Stomach smooth muscle (tissue), 2 donors: ENCODE measurements around the gene DNAJC15.

Source experiments
- H3K27ac ChIP-seq: one replicate; pipeline ENCODE4 v1.7.0; 2013; ENCODE audit warnings: mild to moderate bottlenecking, low read length, inconsistent platforms
- H3K27me3 ChIP-seq, 2 donors: one replicate each; pipeline ENCODE4 v1.7.0; 2013; ENCODE audit warnings: low read length in 2 of 2; ENCODE audit not compliant: insufficient read depth in 2 of 2, control insufficient read depth in 1 of 2
- H3K36me3 ChIP-seq, 2 donors: one replicate each; pipeline ENCODE4 v1.7.0; 2013; ENCODE audit warnings: low read length in 2 of 2; ENCODE audit not compliant: control insufficient read depth in 2 of 2, insufficient read depth in 2 of 2
- H3K4me1 ChIP-seq: one replicate; pipeline ENCODE4 v1.7.0; 2013; ENCODE audit warnings: low read length; ENCODE audit not compliant: control insufficient read depth, insufficient read depth
- H3K4me3 ChIP-seq, 2 donors: one replicate each; pipeline ENCODE4 v1.7.0; 2013; ENCODE audit warnings: low read length in 2 of 2
- H3K9ac ChIP-seq, 2 donors: one replicate each; pipeline ENCODE4 v1.7.0; 2013; ENCODE audit warnings: low read length in 2 of 2, mild to moderate bottlenecking in 1 of 2
- H3K9me3 ChIP-seq, 2 donors: one replicate each; pipeline ENCODE4 v1.7.0; 2013; ENCODE audit warnings: low read length in 2 of 2; ENCODE audit not compliant: control insufficient read depth in 2 of 2
- donor health status: healthy.
- donor health status: Pancreatic carcinoma.

The DNAJC15 gene

GRCh38 chr13:43023289-43023963 is at the start of gene DNAJC15:
Gene DNAJC15, plus strand, starts transcription at chr13:43023586. Its CDS starts 41 bp downstream, at chr13:43023627.
- peak within 1 kb of the TSS; percentile 83 to 92 for H3K4me3 ChIP-seq
- H3K27me3 ChIP-seq = no peaks in the 10 kb centered on the region
- H3K9me3 ChIP-seq = no peaks in the 10 kb centered on the region
- H3K9ac ChIP-seq = peak within 1 kb of the TSS; percentile 81 to 90
- no peaks in the 10 kb centered on the region for H3K36me3 ChIP-seq
- peak within 1 kb of the TSS; percentile 75 for H3K27ac ChIP-seq
- H3K4me1 ChIP-seq = peaks cover 4% of the 10 kb centered on the region

- no peaks in the 10 kb centered on the region for H3K9me3 ChIP-seq
- H3K4me1 ChIP-seq = no peaks in the 10 kb centered on the region
- H3K9ac ChIP-seq = no peak overlapping the region
- no peak overlapping the region for H3K27ac ChIP-seq
- H3K27me3 ChIP-seq = no peaks in the 10 kb centered on the region
- no peaks in the 10 kb centered on the region for H3K36me3 ChIP-seq
- H3K4me3 ChIP-seq = no peak overlapping the region
Observed at GRCh38 chr13:42976066-42976465, 47.3 kb upstream of the DNAJC15 start.

- H3K9ac ChIP-seq = no peak overlapping the region
- no peaks in the 10 kb centered on the region for H3K27me3 ChIP-seq
- no peak overlapping the region for H3K27ac ChIP-seq
- H3K9me3 ChIP-seq = no peaks in the 10 kb centered on the region
- no peak overlapping the region for H3K4me3 ChIP-seq
- no peaks in the 10 kb centered on the region for H3K36me3 ChIP-seq
- no peaks in the 10 kb centered on the region for H3K4me1 ChIP-seq
Observed at GRCh38 chr13:42977219-42977659, 46.1 kb upstream of the DNAJC15 start.

GRCh38 chr13:42981317-42981716 is 42.1 kb upstream of the DNAJC15 start:
- Histone ChIP-seq H3K9ac (no peak overlapping the region), H3K4me1 (no peaks in the 10 kb centered on the region), H3K9me3 (no peaks in the 10 kb centered on the region), H3K27ac (no peak overlapping the region), H3K4me3 (no peak overlapping the region), H3K36me3 (no peaks in the 10 kb centered on the region), H3K27me3 (no peaks in the 10 kb centered on the region)

- no peak overlapping the region for H3K4me3 ChIP-seq
- H3K9me3 ChIP-seq = no peaks in the 10 kb centered on the region
- H3K9ac ChIP-seq = no peak overlapping the region
- H3K27me3 ChIP-seq = no peaks in the 10 kb centered on the region
- no peak overlapping the region for H3K27ac ChIP-seq
- no peaks in the 10 kb centered on the region for H3K4me1 ChIP-seq
- H3K36me3 ChIP-seq = no peaks in the 10 kb centered on the region
Observed at GRCh38 chr13:42981853-42982252, 41.5 kb upstream of the DNAJC15 start.

- no peaks in the 10 kb centered on the region for H3K36me3 ChIP-seq
- no peak overlapping the region for H3K27ac ChIP-seq
- no peak overlapping the region for H3K4me3 ChIP-seq
- no peaks in the 10 kb centered on the region for H3K27me3 ChIP-seq
- H3K9ac ChIP-seq = no peak overlapping the region
- H3K4me1 ChIP-seq = no peaks in the 10 kb centered on the region
- no peaks in the 10 kb centered on the region for H3K9me3 ChIP-seq
Observed at GRCh38 chr13:42984026-42984425, 39.4 kb upstream of the DNAJC15 start.

- Histone ChIP-seq H3K27ac (no peak overlapping the region), H3K4me3 (no peak overlapping the region), H3K4me1 (no peaks in the 10 kb centered on the region), H3K9ac (no peak overlapping the region), H3K27me3 (no peaks in the 10 kb centered on the region), H3K9me3 (no peaks in the 10 kb centered on the region), H3K36me3 (no peaks in the 10 kb centered on the region)
Observed at GRCh38 chr13:42984691-42985090, 38.7 kb upstream of the DNAJC15 start.

- Histone ChIP-seq H3K27me3 (no peaks in the 10 kb centered on the region), H3K4me1 (peaks cover 5% of the 10 kb centered on the region), H3K27ac (no peak overlapping the region), H3K9me3 (no peaks in the 10 kb centered on the region), H3K36me3 (no peaks in the 10 kb centered on the region), H3K9ac (no peak overlapping the region), H3K4me3 (no peak overlapping the region)
Observed at GRCh38 chr13:42985312-42986175, 37.8 kb upstream of the DNAJC15 start.

- no peaks in the 10 kb centered on the region for H3K36me3 ChIP-seq
- peaks cover 10% of the 10 kb centered on the region for H3K4me1 ChIP-seq
- H3K27ac ChIP-seq = no peak overlapping the region
- H3K9ac ChIP-seq = no peak overlapping the region
- no peak overlapping the region for H3K4me3 ChIP-seq
- H3K27me3 ChIP-seq = no peaks in the 10 kb centered on the region
- no peaks in the 10 kb centered on the region for H3K9me3 ChIP-seq
Observed at GRCh38 chr13:42986176-42986574, 37.2 kb upstream of the DNAJC15 start.

GRCh38 chr13:42990291-42991232 is 32.8 kb upstream of the DNAJC15 start:
- peak overlapping the region; percentile 8 for H3K27ac ChIP-seq
- H3K9me3 ChIP-seq = no peaks in the 10 kb centered on the region
- H3K36me3 ChIP-seq = no peaks in the 10 kb centered on the region
- H3K4me1 ChIP-seq = peaks cover 22% of the 10 kb centered on the region
- peak overlapping the region; percentile 29 to 83 for H3K4me3 ChIP-seq
- peak overlapping the region in 1 of 2 donors; percentile 29 for H3K9ac ChIP-seq
- no peaks in the 10 kb centered on the region for H3K27me3 ChIP-seq
